ENCODE results near the gene MSH2. TPM values are rescaled to one million over a fixed set of nuclear protein-coding genes. Genes with fewer than 3 reads are reported as not detected.

The MSH2 gene
- total and polyA plus RNA-seq, 11 donors, result 4.4 to 19.0 (median 11.6) TPM

GRCh38 chr2:47512581-47513083 is 109.7 kb downstream of the MSH2 start:
- DNase-seq (no peak), ATAC-seq (no peak)
- 91 to 100% (median 95%) methylated on average over 1 of the region's 1 CpG for WGBS, 4 donors
- Histone ChIP-seq H3K27me3 (no peaks in the 10 kb centered on the region), H3K27ac (no peak overlapping the region), H3K9me3 (no peaks in the 10 kb centered on the region), H3K4me3 (no peak overlapping the region), H3K4me1 (no peaks in the 10 kb centered on the region), H3K36me3 (no peaks in the 10 kb centered on the region)
- TF ChIP-seq CTCF (IDR thresholded peaks at IDR 0.05), result no peak
- no peak for TF ChIP-seq POLR2A (IDR thresholded peaks at IDR 0.05)
- intact Hi-C loops (cut with DNase I), result no loop called here

GRCh38 chr2:47513981-47514520 is 111.1 kb downstream of the MSH2 start:
- no peak overlapping the region for H3K4me3 ChIP-seq
- DNase-seq (no peak), ATAC-seq (no peak)
- no peak overlapping the region for H3K27ac ChIP-seq
- whole genome bisulfite sequencing, 4 donors, result 90 to 95% (median 94%) methylated on average over 7 of the region's 7 CpGs
- intact Hi-C loops (cut with DNase I), result no loop called here
- H3K27me3 ChIP-seq, result no peaks in the 10 kb centered on the region
- no peaks in the 10 kb centered on the region for H3K36me3 ChIP-seq
- no peaks in the 10 kb centered on the region for H3K9me3 ChIP-seq
- no peak for TF ChIP-seq POLR2A (IDR thresholded peaks at IDR 0.05)
- TF ChIP-seq CTCF (IDR thresholded peaks at IDR 0.05), result no peak
- H3K4me1 ChIP-seq, result no peaks in the 10 kb centered on the region

GRCh38 chr2:47516360-47517104 is 113.6 kb downstream of the MSH2 start:
- peaks cover 0 to 13% (median 3%) of the 10 kb centered on the region in 9 donors for H3K27me3 ChIP-seq
- no peak overlapping the region for H3K4me3 ChIP-seq
- peaks cover 0 to 12% (median 4%) of the 10 kb centered on the region in 12 donors for H3K4me1 ChIP-seq
- no peaks in the 10 kb centered on the region for H3K9me3 ChIP-seq
- no peaks in the 10 kb centered on the region for H3K36me3 ChIP-seq
- no peak for ATAC-seq
- intact Hi-C loops (cut with DNase I), result no loop called here
- TF ChIP-seq POLR2A (IDR thresholded peaks at IDR 0.05) (no peak), CTCF (IDR thresholded peaks at IDR 0.05) (no peak)
- WGBS, 4 donors, result 76 to 81% (median 79%) methylated on average over 7 of the region's 7 CpGs
- DNase-seq, result no peak
- H3K27ac ChIP-seq, result no peak overlapping the region

DNA sequence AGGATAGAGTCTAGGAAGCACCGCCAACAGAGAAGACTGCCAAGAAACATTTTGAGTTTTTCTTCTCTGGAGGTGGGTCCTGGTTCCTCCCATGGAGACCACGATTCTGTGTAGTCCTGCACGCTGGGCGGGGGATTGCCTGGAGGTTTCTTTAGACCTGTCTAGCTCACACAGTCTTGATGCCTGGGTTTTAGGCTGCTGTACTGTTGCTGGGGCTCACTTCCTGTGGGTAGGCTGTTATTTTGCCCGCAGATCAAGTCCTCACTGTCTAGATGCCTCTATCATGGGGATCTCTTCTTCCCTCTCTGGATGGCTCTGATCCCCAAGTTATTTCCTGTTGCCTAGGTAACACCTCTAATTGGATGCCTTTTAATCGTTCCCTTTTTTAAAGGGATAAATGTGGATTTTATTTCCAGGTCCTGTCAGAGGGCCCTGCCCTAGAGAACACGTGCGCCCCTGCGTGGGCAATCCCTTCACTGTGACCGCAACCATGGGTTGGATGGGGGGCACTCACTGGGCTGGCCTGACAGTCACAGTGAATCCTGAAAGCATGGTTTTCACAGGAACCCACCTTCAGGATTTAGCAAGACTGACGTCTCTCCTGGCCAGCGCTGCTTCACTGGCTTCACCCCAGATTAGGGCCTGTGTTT is 115.7 kb downstream of the MSH2 start:
- intact Hi-C loops (cut with DNase I), result no loop called here
- peaks cover 0 to 15% (median 4%) of the 10 kb centered on the region in 12 donors for H3K4me1 ChIP-seq
- no peaks in the 10 kb centered on the region for H3K9me3 ChIP-seq
- WGBS, 4 donors, result 85 to 94% (median 92%) methylated on average over 12 of the region's 12 CpGs
- ATAC-seq (no peak), DNase-seq (no peak)
- H3K27me3 ChIP-seq, result peaks cover 0 to 13% (median 3%) of the 10 kb centered on the region in 9 donors
- H3K4me3 ChIP-seq, result no peak overlapping the region
- H3K36me3 ChIP-seq, result no peaks in the 10 kb centered on the region
- no peak overlapping the region for H3K27ac ChIP-seq
- no peak for TF ChIP-seq CTCF (IDR thresholded peaks at IDR 0.05)
- no peak for TF ChIP-seq POLR2A (IDR thresholded peaks at IDR 0.05)
